Measurements from ENCODE around the gene TBCC. TPM values are rescaled to one million over a fixed set of nuclear protein-coding genes. Genes with fewer than 3 reads are reported as not detected.
A peak's percentile ranks its signal among the peaks of the same experiment; 100 is the strongest.

TBCC gene
- total RNA-seq, 1 donor = 33.7 TPM

DNA sequence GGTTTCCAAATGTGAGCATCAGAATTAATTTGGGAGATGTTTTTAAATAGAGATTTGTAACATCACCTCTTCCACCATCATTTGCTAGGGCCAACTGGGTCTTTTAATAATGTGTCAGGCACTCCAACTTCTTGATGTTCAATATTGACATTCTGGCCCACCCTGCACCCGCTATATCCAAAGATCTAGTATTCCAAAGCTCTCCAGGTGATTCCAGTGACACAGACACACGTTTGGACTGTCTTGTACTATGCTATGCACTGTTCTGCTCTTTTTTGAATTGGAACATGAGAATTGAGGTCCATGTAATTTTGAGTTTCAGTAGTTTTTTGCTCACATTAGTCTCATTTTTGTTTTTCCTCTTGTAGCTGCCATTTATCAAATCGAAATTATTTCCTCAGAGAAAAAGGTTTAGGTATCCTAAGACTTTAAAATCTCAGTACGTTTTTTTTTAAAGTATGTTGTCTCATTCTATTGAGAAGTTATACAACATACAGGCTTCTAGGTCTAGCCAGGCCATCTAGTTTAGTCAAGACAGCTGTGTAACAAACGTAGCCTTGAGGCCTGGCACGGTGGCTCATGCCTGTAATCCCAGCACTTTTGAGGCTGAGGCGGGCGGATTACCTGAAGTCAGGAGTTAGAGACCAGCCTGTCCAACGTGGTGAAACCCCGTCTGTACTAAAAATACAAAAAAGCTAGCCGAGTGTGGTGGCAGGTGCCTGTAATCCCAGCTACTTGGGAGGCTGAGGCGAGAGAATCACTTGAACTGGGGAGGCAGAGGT, 39.0 kb upstream of the TBCC start:
- Histone ChIP-seq H2AFZ (ENCODE audit: low read length) (no peak overlapping the region), H3K79me2 (ENCODE audit: insufficient read depth, low read length) (peaks cover 61% of the 10 kb centered on the region), H3K36me3 (ENCODE audit: insufficient read depth, low read length) (no peaks in the 10 kb centered on the region), H3K4me3 (ENCODE audit: insufficient read depth, low read length) (peak overlapping the region; percentile 96), H3K27ac (ENCODE audit: low read depth, low read length) (no peak overlapping the region), H3K27me3 (ENCODE audit: insufficient read depth, low read length) (no peaks in the 10 kb centered on the region), H3K9me3 (ENCODE audit: low read depth, low read length) (no peaks in the 10 kb centered on the region), H3K4me2 (ENCODE audit: insufficient read depth, low read length) (peak overlapping the region; percentile 88), H3K4me1 (ENCODE audit: insufficient read depth, low read length) (peaks cover 20% of the 10 kb centered on the region), H4K20me1 (ENCODE audit: insufficient read depth, low read length) (peaks cover 16% of the 10 kb centered on the region)
- TF ChIP-seq, protein P1, sequence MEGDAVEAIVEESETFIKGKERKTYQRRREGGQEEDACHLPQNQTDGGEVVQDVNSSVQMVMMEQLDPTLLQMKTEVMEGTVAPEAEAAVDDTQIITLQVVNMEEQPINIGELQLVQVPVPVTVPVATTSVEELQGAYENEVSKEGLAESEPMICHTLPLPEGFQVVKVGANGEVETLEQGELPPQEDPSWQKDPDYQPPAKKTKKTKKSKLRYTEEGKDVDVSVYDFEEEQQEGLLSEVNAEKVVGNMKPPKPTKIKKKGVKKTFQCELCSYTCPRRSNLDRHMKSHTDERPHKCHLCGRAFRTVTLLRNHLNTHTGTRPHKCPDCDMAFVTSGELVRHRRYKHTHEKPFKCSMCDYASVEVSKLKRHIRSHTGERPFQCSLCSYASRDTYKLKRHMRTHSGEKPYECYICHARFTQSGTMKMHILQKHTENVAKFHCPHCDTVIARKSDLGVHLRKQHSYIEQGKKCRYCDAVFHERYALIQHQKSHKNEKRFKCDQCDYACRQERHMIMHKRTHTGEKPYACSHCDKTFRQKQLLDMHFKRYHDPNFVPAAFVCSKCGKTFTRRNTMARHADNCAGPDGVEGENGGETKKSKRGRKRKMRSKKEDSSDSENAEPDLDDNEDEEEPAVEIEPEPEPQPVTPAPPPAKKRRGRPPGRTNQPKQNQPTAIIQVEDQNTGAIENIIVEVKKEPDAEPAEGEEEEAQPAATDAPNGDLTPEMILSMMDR (IDR thresholded peaks at IDR 0.05; ENCODE audit: extremely low read depth, low read depth, low read length) = no peak
- DNase-seq (ENCODE audit: insufficient read length, low spot score, missing footprints) = no peak

DNA sequence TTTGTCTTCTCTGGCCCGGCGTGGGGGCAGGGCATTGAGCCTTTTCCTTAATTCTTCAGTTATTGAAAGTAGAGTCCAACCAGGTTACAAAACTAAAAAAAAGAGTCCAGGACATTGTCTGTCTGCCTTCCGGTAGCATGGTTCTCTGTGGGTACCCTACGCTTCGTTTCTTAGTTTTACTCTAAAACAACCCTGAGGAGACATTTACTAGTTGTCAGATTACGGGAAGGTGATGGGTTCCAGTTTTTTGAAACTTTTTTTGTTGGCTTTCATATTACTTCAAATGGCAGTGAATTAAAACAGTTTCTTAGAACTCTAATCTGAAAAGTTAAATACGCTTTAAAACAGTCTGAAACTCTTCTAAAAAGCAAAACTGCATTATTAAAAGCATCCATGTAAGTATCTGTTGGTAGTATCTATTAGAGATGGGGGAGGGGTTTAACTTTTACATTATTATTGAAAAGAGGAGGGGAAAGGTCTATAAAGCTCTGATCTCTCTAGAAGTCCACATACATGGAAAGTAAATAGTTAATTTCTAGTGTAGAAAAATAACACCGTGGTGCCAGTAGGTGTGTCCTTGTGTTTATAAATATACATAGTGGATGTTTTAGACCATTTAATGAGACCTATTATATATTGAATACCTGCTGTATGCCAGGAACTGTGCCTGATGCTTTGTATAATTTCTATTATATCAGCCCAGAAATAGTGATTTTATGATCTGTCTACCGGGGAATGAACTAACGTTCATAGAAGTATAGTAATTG, 38.2 kb upstream of the TBCC start:
- Histone ChIP-seq H3K4me3 (ENCODE audit: insufficient read depth, low read length) (peak overlapping the region; percentile 96), H4K20me1 (ENCODE audit: insufficient read depth, low read length) (peaks cover 16% of the 10 kb centered on the region), H3K4me1 (ENCODE audit: insufficient read depth, low read length) (peaks cover 20% of the 10 kb centered on the region), H3K27ac (ENCODE audit: low read depth, low read length) (peak overlapping the region; percentile 97), H3K27me3 (ENCODE audit: insufficient read depth, low read length) (no peaks in the 10 kb centered on the region), H3K4me2 (ENCODE audit: insufficient read depth, low read length) (peak overlapping the region; percentile 88), H3K36me3 (ENCODE audit: insufficient read depth, low read length) (no peaks in the 10 kb centered on the region), H3K9me3 (ENCODE audit: low read depth, low read length) (no peaks in the 10 kb centered on the region), H2AFZ (ENCODE audit: low read length) (peak overlapping the region; percentile 87), H3K79me2 (ENCODE audit: insufficient read depth, low read length) (peaks cover 59% of the 10 kb centered on the region)
- TF ChIP-seq, protein P1 (IDR thresholded peaks at IDR 0.05; ENCODE audit: extremely low read depth, low read depth, low read length) = no peak
- no peak for DNase-seq (ENCODE audit: insufficient read length, low spot score, missing footprints)

DNA sequence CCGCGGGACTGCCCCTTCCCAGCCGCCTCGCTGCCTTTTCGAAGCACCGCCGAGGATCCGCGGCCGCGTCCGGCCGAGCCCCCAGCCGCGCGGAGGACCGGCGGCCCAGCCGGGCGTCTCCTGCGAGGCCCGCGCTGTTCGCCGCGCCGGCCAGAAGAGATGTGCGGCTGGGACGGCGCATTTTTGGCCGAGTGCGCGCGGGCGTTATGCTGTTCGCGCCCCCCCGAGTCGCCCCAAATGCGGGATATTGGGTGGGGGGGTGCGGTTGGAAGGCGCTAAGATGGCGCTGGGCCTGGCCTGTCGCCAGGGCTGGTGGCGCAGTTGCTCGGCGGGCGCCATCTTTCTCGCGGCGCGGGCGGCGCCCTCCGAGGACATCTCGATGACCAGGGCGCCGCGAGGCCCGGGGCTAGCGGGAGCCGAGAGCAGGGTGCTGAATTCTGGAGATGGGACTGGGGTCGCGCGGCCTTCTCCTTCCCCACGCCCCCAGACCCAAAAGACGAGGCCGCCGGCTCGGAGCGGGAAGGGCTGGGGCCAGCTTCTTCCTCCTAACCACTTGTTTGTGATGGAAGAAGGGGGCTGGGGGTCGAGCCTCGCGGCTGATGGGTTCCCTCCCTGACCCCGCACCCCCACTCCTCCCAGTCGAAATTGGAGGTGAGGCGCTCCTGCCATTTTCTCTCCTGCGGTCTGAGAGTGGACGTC, 37.4 kb upstream of the TBCC start:
- no peaks in the 10 kb centered on the region for H3K36me3 ChIP-seq (ENCODE audit: insufficient read depth, low read length)
- peaks cover 52% of the 10 kb centered on the region for H3K79me2 ChIP-seq (ENCODE audit: insufficient read depth, low read length)
- H4K20me1 ChIP-seq (ENCODE audit: insufficient read depth, low read length) = peaks cover 13% of the 10 kb centered on the region
- no peaks in the 10 kb centered on the region for H3K9me3 ChIP-seq (ENCODE audit: low read depth, low read length)
- peak; percentile 93 for DNase-seq (ENCODE audit: insufficient read length, low spot score, missing footprints)
- TF ChIP-seq, protein P1 (IDR thresholded peaks at IDR 0.05; ENCODE audit: extremely low read depth, low read depth, low read length) = no peak
- H2AFZ ChIP-seq (ENCODE audit: low read length) = peak overlapping the region; percentile 87
- H3K4me1 ChIP-seq (ENCODE audit: insufficient read depth, low read length) = peaks cover 20% of the 10 kb centered on the region
- H3K27me3 ChIP-seq (ENCODE audit: insufficient read depth, low read length) = no peaks in the 10 kb centered on the region
- H3K4me3 ChIP-seq (ENCODE audit: insufficient read depth, low read length) = peak overlapping the region; percentile 96
- H3K27ac ChIP-seq (ENCODE audit: low read depth, low read length) = peak overlapping the region; percentile 97
- H3K4me2 ChIP-seq (ENCODE audit: insufficient read depth, low read length) = peak overlapping the region; percentile 88
